B cell (primary cell): ENCODE data around the gene LRRC8E.

Source experiments
- CTCF ChIP-seq: fragments of 200-600 bp; IDR thresholded peaks from one replicate; pipeline ENCODE4 v1.8.0; 2022; ENCODE audit warnings: antibody characterized with exemption, mild to moderate bottlenecking
- EZH2 ChIP-seq: IDR thresholded peaks from 2 replicates; pipeline ENCODE4 v1.6.1; 2012; ENCODE audit warnings: borderline replicate concordance, low read depth, mild to moderate bottlenecking, moderate library complexity, low read length; ENCODE audit not compliant: insufficient read depth, poor library complexity, severe bottlenecking

- TF ChIP-seq CTCF (no peak), EZH2 (no peak)
Measured at GRCh38 chr19:7941895-7942596, 53.7 kb downstream of the LRRC8E start.
